ENCODE results near the gene FBXL7.

The FBXL7 gene

GRCh38 chr5:15645381-15646160 lies 145.6 kb downstream of the FBXL7 start:
- H3K27me3 ChIP-seq (ENCODE audit: low read length), result no peaks in the 10 kb centered on the region
- H3K9me3 ChIP-seq (ENCODE audit: insufficient read depth, low read length), result no peaks in the 10 kb centered on the region
- no peak overlapping the region for H3K9ac ChIP-seq (ENCODE audit: low read length)
- H3K9me2 ChIP-seq (replicated peaks; ENCODE audit: insufficient read depth, low read length), result no peaks in the 10 kb centered on the region
- TF ChIP-seq CTCF (IDR thresholded peaks at IDR 0.05; ENCODE audit: insufficient read depth, low read length, poor library complexity, severe bottlenecking) (no peak), EZH2phosphoT487 (conservative IDR thresholded peaks at IDR 0.05; ENCODE audit: low read length) (no peak)
- no peaks in the 10 kb centered on the region for H3K79me2 ChIP-seq (ENCODE audit: insufficient read depth, low read length)
- H4K20me1 ChIP-seq (ENCODE audit: low read depth, low read length), result no peaks in the 10 kb centered on the region
- no peak overlapping the region for H3K4me2 ChIP-seq (ENCODE audit: low read depth, low read length, poor library complexity, severe bottlenecking)
- no peaks in the 10 kb centered on the region for H3K36me3 ChIP-seq (ENCODE audit: low read length)
- no peak overlapping the region for H3K4me3 ChIP-seq (ENCODE audit: insufficient read depth, low read length, poor library complexity, severe bottlenecking)
- H3K27ac ChIP-seq (ENCODE audit: low read depth, low read length), result no peak overlapping the region
- no peaks in the 10 kb centered on the region for H3F3A ChIP-seq (ENCODE audit: insufficient read depth)
- no peak overlapping the region for H2AFZ ChIP-seq (ENCODE audit: low read depth, low read length, severe bottlenecking)

DNA sequence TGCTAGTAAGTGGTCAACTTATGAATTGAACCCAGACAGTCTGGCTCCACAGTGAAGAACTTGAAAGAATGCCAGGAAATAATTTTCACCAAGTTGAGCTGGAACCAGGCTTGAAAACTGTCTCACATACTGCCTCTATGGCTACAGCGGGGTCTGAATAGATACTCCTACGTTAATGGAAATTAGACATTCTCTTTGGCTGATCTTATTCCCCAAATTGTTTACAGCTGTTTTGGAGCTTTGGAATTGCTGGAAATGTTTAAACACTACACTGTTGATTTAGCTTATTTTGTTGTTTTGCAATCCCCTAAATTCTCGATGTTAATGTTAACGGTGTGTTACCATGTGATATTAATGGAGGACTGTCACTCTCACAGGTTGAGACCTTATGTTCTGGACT lies 146.4 kb downstream of the FBXL7 start:
- no peak overlapping the region for H3K27ac ChIP-seq (ENCODE audit: low read depth, low read length)
- TF ChIP-seq EZH2phosphoT487 (conservative IDR thresholded peaks at IDR 0.05; ENCODE audit: low read length), result no peak
- no peak for TF ChIP-seq CTCF (IDR thresholded peaks at IDR 0.05; ENCODE audit: insufficient read depth, low read length, poor library complexity, severe bottlenecking)
- H3K9ac ChIP-seq (ENCODE audit: low read length), result no peak overlapping the region
- no peaks in the 10 kb centered on the region for H3K9me3 ChIP-seq (ENCODE audit: insufficient read depth, low read length)
- no peak overlapping the region for H2AFZ ChIP-seq (ENCODE audit: low read depth, low read length, severe bottlenecking)
- H3K27me3 ChIP-seq (ENCODE audit: low read length), result no peaks in the 10 kb centered on the region
- no peaks in the 10 kb centered on the region for H3K36me3 ChIP-seq (ENCODE audit: low read length)
- no peaks in the 10 kb centered on the region for H3K9me2 ChIP-seq (replicated peaks; ENCODE audit: insufficient read depth, low read length)
- no peaks in the 10 kb centered on the region for H4K20me1 ChIP-seq (ENCODE audit: low read depth, low read length)
- no peaks in the 10 kb centered on the region for H3K79me2 ChIP-seq (ENCODE audit: insufficient read depth, low read length)
- no peaks in the 10 kb centered on the region for H3F3A ChIP-seq (ENCODE audit: insufficient read depth)
- no peak overlapping the region for H3K4me3 ChIP-seq (ENCODE audit: insufficient read depth, low read length, poor library complexity, severe bottlenecking)
- no peak overlapping the region for H3K4me2 ChIP-seq (ENCODE audit: low read depth, low read length, poor library complexity, severe bottlenecking)

DNA sequence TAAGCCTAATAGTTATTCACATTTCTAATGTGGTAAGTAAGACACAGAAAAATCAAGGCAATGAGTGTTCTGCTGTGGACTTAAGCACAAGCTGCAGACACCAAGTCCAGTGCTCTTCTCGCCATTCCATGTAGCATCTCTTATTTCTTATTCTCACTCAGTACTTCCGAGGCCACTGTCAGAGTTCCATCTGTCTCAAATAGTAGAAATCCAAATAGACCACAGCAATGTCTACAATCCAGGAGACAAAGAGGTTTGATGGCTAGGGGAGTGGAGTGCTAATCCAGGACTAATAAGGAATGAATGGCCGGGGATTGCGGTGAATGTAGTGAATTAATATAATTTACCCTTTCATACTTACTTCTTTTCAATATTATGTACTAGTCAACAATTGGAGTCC lies 147.3 kb downstream of the FBXL7 start:
- Histone ChIP-seq H3K27me3 (ENCODE audit: low read length) (no peaks in the 10 kb centered on the region), H3K4me2 (ENCODE audit: low read depth, low read length, poor library complexity, severe bottlenecking) (no peak overlapping the region), H3K36me3 (ENCODE audit: low read length) (no peaks in the 10 kb centered on the region), H3K9me2 (replicated peaks; ENCODE audit: insufficient read depth, low read length) (no peaks in the 10 kb centered on the region), H3F3A (ENCODE audit: insufficient read depth) (no peaks in the 10 kb centered on the region), H4K20me1 (ENCODE audit: low read depth, low read length) (no peaks in the 10 kb centered on the region), H3K9ac (ENCODE audit: low read length) (no peak overlapping the region), H3K4me3 (ENCODE audit: insufficient read depth, low read length, poor library complexity, severe bottlenecking) (no peak overlapping the region), H3K79me2 (ENCODE audit: insufficient read depth, low read length) (no peaks in the 10 kb centered on the region), H3K27ac (ENCODE audit: low read depth, low read length) (no peak overlapping the region), H3K9me3 (ENCODE audit: insufficient read depth, low read length) (no peaks in the 10 kb centered on the region), H2AFZ (ENCODE audit: low read depth, low read length, severe bottlenecking) (no peak overlapping the region)
- no peak for TF ChIP-seq CTCF (IDR thresholded peaks at IDR 0.05; ENCODE audit: insufficient read depth, low read length, poor library complexity, severe bottlenecking)
- TF ChIP-seq EZH2phosphoT487 (conservative IDR thresholded peaks at IDR 0.05; ENCODE audit: low read length), result no peak
